DMS153 treated with DMSO at 0.1 percent for 48 hours (cell line): ENCODE data around the gene PARM1.

Experiments used
- DNase-seq: peaks from one replicate; lab custom pipeline; 2025; ENCODE audit not compliant: unreplicated experiment; lab: John Stamatoyannopoulos, UW

PARM1 gene, protein sequence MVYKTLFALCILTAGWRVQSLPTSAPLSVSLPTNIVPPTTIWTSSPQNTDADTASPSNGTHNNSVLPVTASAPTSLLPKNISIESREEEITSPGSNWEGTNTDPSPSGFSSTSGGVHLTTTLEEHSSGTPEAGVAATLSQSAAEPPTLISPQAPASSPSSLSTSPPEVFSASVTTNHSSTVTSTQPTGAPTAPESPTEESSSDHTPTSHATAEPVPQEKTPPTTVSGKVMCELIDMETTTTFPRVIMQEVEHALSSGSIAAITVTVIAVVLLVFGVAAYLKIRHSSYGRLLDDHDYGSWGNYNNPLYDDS

DNA sequence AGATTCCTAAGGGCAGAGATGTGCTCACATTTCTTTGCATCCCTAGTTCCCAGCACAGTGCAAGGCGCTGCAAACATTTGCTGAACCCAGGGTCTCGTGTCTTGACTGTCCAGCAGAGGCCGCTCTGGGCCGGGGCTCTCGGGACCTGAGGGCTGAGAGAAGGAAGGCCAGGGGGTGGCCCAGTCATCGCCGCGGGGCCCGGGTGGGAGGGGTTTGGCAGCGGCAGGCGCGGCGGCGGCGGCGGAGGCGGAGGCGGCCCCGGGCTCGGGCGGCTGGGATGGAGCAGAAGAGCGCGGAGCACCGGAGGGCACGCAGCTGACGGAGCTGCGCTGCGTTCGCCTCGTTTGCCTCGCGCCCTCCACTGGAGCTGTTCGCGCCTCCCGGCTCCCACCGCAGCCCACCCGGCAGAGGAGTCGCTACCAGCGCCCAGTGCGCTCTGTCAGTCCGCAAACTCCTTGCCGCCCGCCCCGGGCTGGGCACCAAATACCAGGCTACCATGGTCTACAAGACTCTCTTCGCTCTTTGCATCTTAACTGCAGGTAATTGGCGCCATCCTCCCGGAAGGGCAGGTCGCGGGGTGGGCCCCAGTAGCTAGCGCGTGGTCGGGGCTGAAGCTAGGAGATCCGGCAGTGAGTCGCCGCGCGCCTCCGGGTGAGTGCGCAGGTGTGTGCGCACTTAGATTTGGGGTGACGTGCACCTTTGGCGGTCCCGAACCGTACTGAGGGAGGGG is at the start of gene PARM1:
PARM1 (plus strand) TSS at position 285 of the 730 bp plus-strand sequence; CDS start at position 497, 212 bp downstream.
- DNase-seq, result peak; percentile 81

GRCh38 chr4:74884266-74884665 is 48.6 kb upstream of the PARM1 start:
- no peak for DNase-seq

DNA sequence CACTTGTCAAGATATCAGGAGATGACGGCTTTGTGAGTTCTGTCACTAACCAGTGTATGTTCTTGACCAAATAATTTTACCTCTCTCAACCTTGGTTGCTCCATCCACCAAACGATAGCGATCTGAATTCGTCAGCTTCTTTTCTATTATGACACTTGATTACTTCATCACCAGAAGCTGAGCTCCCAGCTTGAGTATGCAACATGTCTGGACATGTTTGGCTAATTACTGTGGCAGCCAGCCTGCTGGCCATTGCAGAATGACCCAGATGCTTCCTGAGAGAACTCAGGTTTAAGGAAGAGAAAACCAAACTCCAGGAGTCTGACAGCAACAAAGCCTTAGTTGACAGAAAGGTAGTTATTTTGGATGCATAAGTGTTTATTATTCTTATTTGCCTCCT is 46.4 kb upstream of the PARM1 start:
- peak; percentile 61 for DNase-seq

DNA sequence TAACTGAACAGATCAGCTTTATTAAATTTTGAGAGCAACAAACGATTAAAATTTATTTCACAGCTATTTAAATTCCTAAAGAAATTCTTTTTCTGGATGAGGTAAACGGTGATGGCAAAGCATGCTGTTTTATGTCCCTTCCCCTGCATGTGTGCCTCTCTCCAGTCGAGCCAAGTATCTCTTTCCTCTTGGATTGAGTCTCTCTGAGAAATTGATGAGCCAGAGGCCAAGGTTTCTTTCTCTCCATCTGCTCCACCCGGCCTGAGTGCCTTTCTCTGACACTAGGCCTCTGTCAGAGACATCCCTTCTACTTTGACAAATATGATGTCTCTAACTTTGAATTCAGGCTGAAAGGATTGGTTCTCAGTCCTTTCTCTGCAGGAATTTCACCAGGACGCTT is 42.6 kb upstream of the PARM1 start:
- DNase-seq, result no peak

DNA sequence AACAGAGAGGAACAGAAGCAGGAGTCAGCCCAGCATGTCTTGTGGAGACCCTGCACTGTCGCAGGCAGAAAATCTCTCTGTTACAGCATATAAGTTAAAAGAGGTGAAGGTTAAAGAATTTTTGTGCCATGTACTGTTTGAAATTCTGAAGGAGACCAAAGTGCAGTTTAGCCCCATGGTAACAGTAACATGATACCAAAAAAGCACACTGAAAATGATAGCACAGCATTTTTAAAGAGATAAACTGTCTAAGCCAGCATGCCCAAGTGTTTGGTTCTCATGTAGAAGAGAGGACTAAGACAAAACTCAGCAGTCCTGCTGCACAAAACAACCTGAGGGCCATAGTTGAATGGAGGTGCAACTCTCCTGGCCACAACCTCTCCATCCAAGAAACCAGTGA is 41.9 kb upstream of the PARM1 start:
- no peak for DNase-seq

- DNase-seq, result no peak
Observed at GRCh38 chr4:74893171-74893570, 39.7 kb upstream of the PARM1 start.

- no peak for DNase-seq
Observed at GRCh38 chr4:74896595-74896994, 36.3 kb upstream of the PARM1 start.

DNA sequence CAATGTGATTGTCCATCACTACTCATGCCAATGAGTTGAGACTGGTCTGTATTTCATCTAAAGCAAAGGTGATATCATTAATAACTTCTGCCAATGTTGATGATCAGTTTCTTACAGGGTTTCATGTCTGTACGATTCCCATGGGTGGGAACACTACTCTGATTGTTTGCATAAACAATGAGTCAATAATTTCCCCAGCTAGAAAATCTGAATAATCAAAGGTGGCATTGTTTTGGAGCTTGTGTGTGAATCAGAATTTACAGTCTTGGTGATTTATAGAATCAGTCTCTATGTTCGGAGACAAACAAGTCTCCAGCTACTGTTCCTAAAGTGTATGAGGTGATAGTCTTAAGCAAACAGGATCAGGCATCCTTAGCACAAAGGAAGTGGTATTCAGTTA is 35.5 kb upstream of the PARM1 start:
- DNase-seq, result no peak

GRCh38 chr4:74900862-74901261 is 32.1 kb upstream of the PARM1 start:
- no peak for DNase-seq

- no peak for DNase-seq
Observed at GRCh38 chr4:74904509-74905065, 28.3 kb upstream of the PARM1 start.

- DNase-seq, result no peak
Observed at GRCh38 chr4:74906771-74907170, 26.1 kb upstream of the PARM1 start.

DNA sequence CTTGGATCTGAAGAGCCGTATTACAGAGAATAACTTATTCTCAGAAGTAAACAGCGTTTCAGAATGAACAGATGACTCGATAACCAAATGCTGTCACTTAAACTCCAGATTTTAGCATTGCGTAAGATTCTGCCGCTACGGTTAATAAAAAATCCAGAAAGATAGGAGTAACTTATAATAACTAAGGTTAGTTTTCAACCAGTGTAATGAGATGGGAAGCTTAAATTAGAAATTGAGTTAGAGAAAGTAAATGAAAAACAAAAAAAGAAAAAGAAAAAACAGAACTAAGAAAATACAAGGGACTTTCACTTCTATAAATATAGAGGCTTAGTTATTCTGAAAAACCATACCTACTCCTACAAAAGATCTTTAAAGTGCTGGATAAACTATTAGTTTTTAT is 13.1 kb upstream of the PARM1 start:
- no peak for DNase-seq

GRCh38 chr4:74920704-74921103 is 12.2 kb upstream of the PARM1 start:
- DNase-seq, result no peak

- no peak for DNase-seq
Observed at GRCh38 chr4:74921490-74921889, 11.4 kb upstream of the PARM1 start.

GRCh38 chr4:74926007-74926406 is 6.9 kb upstream of the PARM1 start:
- DNase-seq, result no peak

DNA sequence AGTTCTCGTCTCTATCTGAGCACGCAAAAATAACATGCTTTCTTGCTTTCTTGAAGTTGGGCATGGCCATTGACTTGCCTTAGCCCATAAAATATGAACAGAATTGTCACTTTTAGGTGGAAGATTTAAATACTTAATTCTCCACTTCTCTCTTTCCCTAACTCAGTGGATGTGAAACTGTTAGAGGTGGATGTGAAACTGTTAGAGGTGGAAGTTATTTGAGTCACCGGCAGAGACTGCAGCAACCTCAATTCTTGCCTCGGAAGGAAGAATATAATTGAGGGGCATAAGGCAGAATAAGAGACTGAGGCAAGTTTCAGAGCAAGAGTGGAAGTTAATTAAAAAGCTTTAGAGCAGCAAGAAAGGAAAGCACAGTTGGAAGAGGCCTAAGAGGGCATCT is 2.8 kb upstream of the PARM1 start:
- no peak for DNase-seq

- no peak for DNase-seq
Observed at GRCh38 chr4:74931376-74931775, 1.5 kb upstream of the PARM1 start.

- no peak for DNase-seq
Observed at GRCh38 chr4:74932010-74932409, 906 bp upstream of the PARM1 start.

DNA sequence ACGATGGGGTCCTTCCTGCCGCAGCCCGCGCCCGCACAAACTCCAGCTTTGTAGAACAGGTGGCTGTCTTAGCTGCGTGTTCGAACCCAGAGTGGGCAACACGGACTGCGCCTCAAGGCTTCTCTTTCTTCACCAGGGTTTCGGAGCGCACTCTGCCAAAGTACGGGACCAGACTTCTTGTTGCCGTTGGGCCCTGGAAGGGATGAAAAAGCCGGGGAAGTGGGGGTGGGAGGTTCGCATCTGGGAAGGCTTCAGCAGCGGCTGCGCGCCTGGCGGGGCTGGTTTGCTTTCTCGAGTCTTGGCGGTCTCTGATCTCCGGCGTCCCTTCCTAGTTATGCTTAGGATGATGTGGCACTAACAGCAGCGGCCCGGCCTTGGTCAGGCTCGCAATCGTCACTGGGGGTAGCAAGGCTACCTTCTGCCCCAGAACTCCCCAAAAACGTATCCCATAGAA is 673 bp downstream of the PARM1 start:
- DNase-seq, result no peak

DNA sequence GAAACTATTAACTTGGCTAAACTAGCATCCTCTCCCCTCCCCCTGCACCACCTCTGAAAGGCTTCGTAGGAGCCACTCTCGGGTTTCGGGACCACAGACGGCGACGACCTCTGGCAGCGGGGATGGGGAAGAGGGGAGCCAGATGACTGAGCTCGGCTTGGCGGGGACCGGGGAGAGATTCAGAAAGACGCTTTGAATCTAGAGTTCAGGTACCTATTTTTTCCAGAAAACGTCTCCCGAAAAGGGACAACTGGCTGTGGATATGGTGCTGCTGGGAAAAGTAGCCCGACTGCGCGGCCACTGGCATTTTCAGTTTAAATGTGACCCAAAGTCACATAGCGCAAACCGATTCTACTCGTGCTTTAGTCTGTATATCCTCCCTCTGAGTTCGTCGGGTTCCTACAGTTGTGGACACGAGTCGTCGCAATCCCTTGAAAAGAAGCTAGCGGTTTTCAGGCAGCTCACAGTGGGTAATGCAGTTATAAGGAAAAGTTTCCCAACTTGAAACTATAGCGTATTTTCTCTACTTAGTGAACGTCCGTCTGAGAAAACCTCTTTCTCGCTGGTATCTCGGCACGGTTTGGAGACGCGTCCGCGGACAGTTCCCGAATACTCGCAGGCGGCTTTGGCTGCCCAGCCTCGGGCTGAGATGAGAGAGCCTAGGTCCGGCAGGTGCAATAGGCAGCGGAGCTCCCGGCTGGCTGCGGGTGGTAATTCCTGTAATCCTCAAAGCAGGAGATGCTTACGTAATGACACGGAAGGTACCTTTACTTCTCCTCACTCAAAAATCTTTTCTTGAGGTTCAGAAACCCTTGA is 1.3 kb downstream of the PARM1 start:
- DNase-seq, result peak; percentile 33

DNA sequence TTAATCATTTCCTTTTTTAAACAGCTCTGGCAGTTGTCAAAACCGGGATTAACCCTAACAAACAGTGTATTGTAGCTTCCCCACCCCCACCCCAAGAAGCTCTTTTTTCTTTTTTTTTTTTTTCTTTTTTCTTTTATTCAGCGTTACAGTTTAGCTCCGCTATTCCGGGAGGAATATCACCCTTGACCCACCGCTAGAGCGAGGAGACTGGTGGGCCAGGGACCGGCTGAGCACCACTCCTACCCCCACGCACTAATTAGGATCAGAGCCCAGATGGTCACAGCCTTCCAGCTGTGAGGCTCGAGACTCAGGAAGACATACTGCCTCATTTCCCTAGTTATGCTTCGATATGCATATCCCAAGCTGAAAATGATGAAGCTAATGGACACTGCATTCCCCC is 2.0 kb downstream of the PARM1 start:
- no peak for DNase-seq
